DMS153 (cell line): ENCODE results near the gene MAP4K1.

ENCODE experiments used
- DNase-seq: peaks from one replicate; lab custom pipeline; 2025; lab: John Stamatoyannopoulos, UW

Gene MAP4K1

DNA sequence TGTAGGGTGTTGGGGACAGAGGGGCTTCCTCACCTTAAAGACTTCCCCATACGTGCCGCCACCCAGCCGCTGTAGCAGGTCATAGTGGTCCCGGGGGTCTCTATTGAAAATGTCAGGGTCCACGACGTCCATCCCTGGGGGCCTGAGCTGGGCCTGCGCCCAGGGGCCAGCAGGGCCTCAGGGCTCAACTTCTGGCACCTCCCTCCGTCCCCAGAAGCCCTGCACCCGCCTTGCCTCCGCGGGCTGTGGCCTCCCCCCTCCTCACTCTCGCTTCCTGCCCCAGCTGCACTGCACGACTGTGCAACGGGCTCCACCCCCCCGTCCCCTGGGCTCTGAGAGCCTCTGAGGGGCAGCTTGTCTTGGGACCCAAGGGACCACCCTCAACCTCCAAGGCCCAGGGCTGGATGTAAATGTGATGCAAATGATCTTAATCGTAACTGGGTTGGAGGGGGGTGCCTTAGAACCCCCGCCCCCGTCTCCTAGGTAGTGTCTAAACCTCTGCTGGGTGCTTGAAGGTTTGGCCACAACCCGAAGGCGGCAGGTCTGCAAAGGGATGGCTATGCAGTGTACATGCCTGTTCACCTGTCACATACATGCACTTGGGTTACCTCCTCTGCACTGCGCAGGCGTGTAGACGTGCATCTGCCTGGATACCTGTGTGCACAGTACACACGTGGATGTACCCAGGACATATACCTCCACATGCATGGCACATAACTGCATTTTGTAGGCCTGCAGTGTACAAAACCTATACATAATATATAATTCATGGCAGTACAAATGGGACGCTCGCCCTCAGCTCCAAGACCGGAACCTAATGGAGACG is at the start of gene MAP4K1:
Gene MAP4K1 (minus strand): TSS at position 190 of the 826 bp plus-strand sequence. CDS start 58 bp downstream, at position 132.
- no peak for DNase-seq

DNA sequence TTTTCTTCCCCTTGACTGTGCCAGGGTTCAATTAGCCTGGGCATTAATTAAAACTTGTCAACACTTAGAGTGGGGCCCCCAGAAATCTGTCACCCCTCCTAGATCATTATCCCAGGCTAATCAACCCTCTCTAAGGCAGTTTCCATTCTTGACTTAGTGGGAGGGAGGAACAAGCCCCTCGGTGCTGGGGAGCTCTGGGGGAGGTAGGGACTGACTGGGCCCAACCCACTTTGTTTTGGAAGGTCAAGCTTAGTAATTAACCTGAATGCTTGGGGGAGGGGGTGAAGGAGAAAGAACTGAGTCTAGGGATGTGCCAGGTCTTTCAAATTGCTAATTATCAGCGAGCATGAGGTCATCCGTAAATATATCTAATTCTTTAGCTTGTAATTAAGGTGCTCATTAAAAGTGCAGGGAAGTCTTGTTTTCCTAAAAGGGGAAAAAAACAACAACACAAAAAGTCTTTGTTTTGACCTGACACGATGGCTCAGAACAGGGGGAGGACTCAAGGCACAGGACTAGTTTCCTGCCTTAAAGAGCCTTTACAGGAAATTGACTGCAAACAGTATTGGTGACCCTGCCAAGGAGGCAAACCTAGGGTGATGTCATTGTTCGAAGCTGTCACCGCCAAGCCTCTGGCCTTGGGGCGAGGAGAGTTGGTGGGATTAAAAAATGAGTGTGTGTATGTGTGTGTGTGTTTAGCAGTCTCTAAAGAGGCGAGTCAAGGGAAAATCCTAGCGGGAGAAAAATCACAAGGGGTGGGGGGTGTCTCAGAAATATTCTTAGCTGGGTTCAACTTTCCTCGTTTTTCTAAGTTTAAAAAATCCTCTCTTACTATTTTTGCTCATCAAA is 49.1 kb upstream of the MAP4K1 start:
- no peak for DNase-seq

GRCh38 chr19:38665950-38666662 is 48.4 kb upstream of the MAP4K1 start:
- no peak for DNase-seq

- no peak for DNase-seq
These were observed 47.6 kb upstream of the MAP4K1 start for GRCh38 chr19:38665219-38665931.

DNA sequence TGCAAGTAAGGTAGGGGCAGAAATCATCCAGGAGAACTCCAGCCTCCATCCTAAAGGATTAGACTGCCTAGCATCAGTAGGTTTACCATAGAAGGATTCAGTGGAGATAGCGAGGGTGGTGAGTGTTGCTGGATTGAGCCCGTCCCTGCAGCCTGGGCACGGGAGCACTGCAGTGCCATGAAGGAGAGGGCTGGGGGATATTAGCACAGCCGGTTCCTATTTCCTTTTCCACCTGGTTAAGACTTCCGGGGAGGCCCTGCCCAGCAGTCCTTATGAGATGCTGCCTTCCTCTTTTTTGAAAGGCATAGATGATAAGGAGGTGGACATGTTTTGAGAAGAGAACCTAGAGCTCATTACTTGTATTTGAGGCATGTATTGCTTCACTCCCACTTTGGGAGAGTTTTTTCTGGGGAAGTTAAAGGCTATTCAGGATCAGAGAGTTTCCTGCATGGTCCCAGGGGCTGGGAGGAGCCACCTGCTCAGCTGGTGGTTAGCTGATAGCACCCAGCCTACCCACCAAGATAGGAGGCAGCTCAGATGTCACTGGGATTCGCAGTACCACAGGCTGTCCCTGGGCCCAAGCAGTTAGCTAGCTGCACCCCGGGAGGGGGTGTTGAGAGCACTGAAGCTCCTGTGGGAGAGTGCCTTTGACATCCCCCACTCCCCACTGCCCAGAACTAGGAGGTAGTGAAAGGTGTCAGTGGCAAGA is 46.9 kb upstream of the MAP4K1 start:
- no peak for DNase-seq

- DNase-seq = no peak
These were observed 46.3 kb upstream of the MAP4K1 start for GRCh38 chr19:38663957-38664502.

- DNase-seq = no peak
These were observed 45.5 kb upstream of the MAP4K1 start for GRCh38 chr19:38663156-38663651.

DNA sequence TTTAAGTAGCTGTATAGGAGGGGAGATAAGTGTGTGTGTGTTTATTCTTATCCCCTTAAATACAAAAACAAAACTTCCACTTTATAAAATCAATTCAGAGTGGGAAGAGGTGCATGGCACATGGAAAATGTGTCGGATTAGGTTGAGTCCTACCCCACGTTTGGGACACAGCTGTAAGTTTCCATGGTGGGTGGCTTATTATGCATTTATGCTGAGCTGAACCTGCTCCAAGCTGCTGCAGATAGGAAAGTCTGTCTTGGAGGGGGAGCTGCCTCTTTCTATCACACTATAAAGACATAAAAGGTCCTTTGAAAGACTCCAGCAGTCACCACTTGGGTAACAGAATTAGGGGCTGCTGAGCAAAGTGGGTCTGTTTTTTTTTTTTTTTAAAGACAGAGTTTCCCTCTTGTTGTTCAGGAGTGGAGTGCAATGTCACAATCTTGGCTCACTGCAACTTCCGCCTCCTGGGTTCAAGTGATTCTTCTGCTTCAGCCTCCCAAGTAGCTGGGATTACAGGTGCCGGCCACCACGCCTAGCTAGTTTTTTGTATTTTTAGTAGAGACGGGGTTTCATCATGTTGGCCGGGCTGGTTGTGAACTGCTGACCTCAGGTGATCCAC is 44.9 kb upstream of the MAP4K1 start:
- DNase-seq = no peak

- no peak for DNase-seq
These were observed 44.2 kb upstream of the MAP4K1 start for GRCh38 chr19:38661996-38662395.

- DNase-seq = no peak
These were observed 43.4 kb upstream of the MAP4K1 start for GRCh38 chr19:38661136-38661535.

GRCh38 chr19:38660724-38661123 is 43.0 kb upstream of the MAP4K1 start:
- no peak for DNase-seq

DNA sequence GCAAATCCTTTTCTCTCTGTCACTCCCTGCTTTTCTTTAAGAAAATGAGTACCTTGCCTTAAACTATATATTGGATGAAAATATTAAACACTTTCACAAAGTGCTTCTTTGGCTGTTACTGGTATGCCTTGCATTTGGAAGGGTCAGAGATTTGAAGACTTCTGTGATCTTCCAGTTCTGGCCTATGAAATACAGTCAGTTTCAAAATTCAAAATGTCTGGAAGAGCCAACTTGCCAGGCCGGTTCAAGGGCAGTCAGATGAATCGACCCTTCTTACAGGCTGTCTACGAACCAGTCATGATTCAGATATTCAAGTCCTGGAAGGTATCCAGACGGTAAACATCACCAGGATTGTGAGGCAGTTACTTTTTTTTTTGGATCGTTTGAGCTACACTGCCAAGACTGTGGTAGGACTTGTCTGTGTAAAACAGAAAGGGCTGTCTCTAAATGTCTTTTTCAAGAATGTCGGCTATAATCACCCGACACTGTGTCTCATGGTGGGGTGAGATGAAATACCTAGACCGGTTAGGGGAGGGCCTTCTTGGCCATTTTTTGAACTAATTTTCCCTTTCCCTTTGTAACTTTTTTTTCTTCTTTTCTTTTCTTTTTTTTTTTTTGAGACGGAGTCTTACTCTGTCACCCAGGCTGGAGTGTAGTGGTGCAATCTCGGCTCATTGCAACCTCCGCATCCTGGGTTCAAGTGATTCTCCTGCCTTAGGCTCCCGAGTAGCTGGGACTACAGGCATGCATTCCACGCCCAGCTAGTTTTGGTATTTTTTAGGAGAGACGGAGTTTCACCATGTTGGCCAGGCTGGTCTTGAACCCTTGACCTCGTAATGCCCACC is 40.9 kb upstream of the MAP4K1 start:
- DNase-seq = peak; percentile 79

GRCh38 chr19:38657633-38658222 is 40.0 kb upstream of the MAP4K1 start:
- DNase-seq = no peak

DNA sequence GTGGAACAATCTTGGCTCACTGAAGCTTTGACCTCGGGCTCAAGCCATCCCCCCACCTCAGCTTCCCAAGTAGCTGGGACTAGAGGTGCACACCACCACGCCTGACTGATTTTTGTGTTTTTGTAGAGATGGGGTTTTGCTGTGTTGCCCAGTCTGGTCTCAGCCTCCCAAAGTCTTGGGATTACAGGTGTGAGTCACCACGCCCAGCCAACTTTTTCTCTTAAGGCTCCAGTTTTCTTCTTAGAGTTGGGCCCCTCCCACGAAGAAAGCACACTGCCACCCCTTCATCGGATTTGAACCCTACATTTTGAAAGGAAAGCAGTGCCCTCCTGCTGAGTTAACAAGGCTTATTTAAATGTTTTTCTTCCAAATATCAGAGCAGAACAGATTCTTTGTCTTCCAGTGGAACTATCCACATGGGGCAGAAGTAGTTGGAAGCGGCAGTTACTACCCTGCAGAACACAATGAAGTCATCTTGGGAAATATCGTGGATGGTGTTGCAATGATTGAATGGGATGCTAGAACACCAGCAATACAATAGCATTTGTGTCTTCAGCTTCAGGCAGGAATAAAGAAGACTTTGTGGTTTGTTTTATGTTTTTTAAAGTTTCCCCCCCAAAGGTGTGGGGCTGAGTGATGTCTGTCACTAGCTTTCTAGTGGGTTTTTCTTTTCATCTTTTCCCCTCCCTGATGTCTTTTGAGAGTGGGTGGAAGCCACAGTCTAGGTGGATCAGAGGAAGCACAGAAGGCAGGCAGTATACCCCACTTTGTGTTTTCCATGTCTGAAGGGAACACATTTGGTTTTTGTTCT is 38.6 kb upstream of the MAP4K1 start:
- DNase-seq = no peak

GRCh38 chr19:38655148-38655824 is 37.5 kb upstream of the MAP4K1 start:
- DNase-seq = no peak

DNA sequence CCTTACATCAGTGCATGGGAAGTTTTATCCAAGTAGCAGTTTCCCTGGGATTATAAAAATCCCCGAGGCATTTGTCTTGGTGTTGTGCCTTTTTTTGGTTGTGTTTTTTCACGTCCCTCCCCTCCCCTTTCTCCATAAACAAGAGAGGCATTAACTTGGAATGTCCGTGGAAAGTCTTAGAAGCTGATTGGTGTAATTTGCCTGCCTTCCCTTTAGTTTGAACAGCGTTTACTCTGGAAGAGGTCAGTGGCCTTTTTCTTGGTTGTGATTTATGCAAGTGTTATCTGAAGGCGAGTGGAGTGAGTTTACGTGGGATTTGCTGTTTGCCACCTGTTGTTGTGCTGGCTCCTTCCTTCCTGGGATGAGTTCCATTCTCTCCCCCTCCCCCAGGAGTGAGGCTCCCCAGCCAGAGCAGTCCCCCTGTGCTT is 36.9 kb upstream of the MAP4K1 start:
- DNase-seq = no peak

DNA sequence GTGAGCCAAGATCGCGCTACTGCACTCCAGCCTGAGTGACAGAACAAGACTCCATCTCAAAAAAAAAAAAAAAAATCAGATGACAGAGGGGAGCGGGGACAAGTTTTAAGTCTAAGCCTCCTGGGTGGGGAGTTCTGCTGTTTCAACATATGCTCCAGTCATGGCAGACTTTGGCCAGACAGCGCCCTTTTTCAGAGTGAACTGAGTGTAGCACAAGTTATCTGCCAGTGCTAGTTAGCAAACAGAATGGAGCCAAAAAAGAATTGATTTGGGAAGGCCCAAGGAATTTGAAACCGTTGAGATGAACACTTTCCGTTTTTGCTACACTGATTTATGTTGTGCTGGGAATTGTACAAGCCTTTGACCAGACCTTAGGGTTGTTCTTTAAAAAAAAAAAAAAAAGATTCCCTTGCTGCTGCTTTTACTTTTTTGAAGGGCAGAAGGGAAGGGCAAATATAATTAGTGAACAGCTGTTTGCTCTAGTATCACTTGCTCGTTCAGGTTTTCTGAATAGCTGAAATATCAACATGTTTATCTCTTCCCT is 35.3 kb upstream of the MAP4K1 start:
- DNase-seq = no peak
